Upper lobe of left lung (tissue), 6 donors: ENCODE data around the gene CPT1A. TPM values are rescaled to one million over a fixed set of nuclear protein-coding genes. Genes with fewer than 3 reads are reported as not detected.

ENCODE experiments used
- ATAC-seq, 2 donors: fragments of 200-7000 bp; cut with Tn5 transposase; one replicate each; pipeline ENCODE4 v1.9.1; 2022; ENCODE audit warnings: mild to moderate bottlenecking in 2 of 2, moderate library complexity in 2 of 2; ENCODE audit not compliant: low FRiP score in 2 of 2
- DNase-seq, 2 donors: peaks; one replicate each; pipeline ENCODE4 v3.0.0-alpha.2; 2019 to 2020
- H3K27ac ChIP-seq, 4 donors: fragments of 200-600 bp; sonication (generic); one replicate each; pipeline ENCODE4 v1.5.1; 2016 to 2019
- H3K27me3 ChIP-seq, 4 donors: fragments of 200-600 bp; sonication (generic); one replicate each; pipeline ENCODE4 v1.5.1; 2017 to 2019
- H3K36me3 ChIP-seq, 4 donors: fragments of 200-600 bp; sonication (generic); one replicate each; pipeline ENCODE4 v1.5.1; 2016 to 2019
- H3K4me1 ChIP-seq, 4 donors: fragments of 200-600 bp; sonication (generic); one replicate each; pipeline ENCODE4 v1.5.1; 2018 to 2019
- H3K4me3 ChIP-seq, 4 donors: fragments of 200-600 bp; sonication (generic); one replicate each; pipeline ENCODE4 v1.5.1; 2017 to 2019; ENCODE audit warnings: mild to moderate bottlenecking in 2 of 4, moderate library complexity in 1 of 4
- H3K9me3 ChIP-seq, 4 donors: fragments of 200-600 bp; sonication (generic); one replicate each; pipeline ENCODE4 v1.5.1; 2018 to 2019
- CTCF ChIP-seq, 6 experiments: fragments of 450-650 bp in 4 of 6; fragments of 200-600 bp in 2 of 6; sonication (generic) in 2 of 6; IDR thresholded peaks; one replicate each; pipeline ENCODE4 v1.5.1; 2016 to 2019; ENCODE audit warnings: antibody characterized with exemption in 6 of 6
- EP300 ChIP-seq, 4 donors: sonication (generic); formaldehyde crosslinking; IDR thresholded peaks; one replicate each; pipeline ENCODE4 v1.5.1; 2017; ENCODE audit warnings: antibody characterized with exemption in 4 of 4, control low read depth in 2 of 4
- POLR2A ChIP-seq, 4 donors: fragments of 450-650 bp; IDR thresholded peaks; one replicate each; pipeline ENCODE4 v1.5.1; 2016 to 2017; ENCODE audit warnings: antibody characterized with exemption in 4 of 4, mild to moderate bottlenecking in 2 of 4
- POLR2AphosphoS5 ChIP-seq, 2 donors: sonication (generic); formaldehyde crosslinking; IDR thresholded peaks; one replicate each; pipeline ENCODE4 v1.5.1; 2017; ENCODE audit warnings: antibody characterized with exemption in 2 of 2
- WGBS, 2 donors: methylation state at CpG; one replicate each; pipeline ENCODE4 v1.1.5; 2017 to 2018; 5-methylcytosine and 5-hydroxymethylcytosine counted together
- total RNA-seq, 6 donors: library from RNA; depleted of rRNA in 4 of 6; stranded (reverse); fragments of >200 nt in 4 of 6; gene quantifications; one replicate each; pipeline versions ENCODE4 v1.1.0 to v1.2.1, GENCODE V29; 2016 to 2021
- donor health status: DM: no; HTN: no; CAD: no; lungs with moderate emphysema.
- donor health status: DM: no; HTN: yes; CAD: no; lungs with severe emphysema.

The CPT1A gene
- total RNA-seq, 6 donors from 2014 or later = 38.2 to 91.8 (median 63.3) TPM

GRCh38 chr11:68838572-68838964 is 3.1 kb downstream of the CPT1A start:
- H3K4me1 ChIP-seq = peaks cover 52 to 83% (median 66%) of the 10 kb centered on the region in 4 donors
- H3K36me3 ChIP-seq = peaks cover 0 to 5% (median 0%) of the 10 kb centered on the region in 4 donors
- TF ChIP-seq POLR2A (IDR thresholded peaks at IDR 0.05) (no peak), POLR2AphosphoS5 (IDR thresholded peaks at IDR 0.05) (no peak), CTCF (IDR thresholded peaks at IDR 0.05) (no peak), EP300 (IDR thresholded peaks at IDR 0.05) (no peak)
- H3K9me3 ChIP-seq = no peaks in the 10 kb centered on the region
- no peaks in the 10 kb centered on the region for H3K27me3 ChIP-seq
- H3K4me3 ChIP-seq = peak overlapping the region; percentile 18 to 94 (median 84)
- DNase-seq (peak in 1 of 2 donors; percentile 59), ATAC-seq (no peak)
- WGBS, 2 donors = 1 to 3% methylated on average over 8 of the region's 8 CpGs
- H3K27ac ChIP-seq = peak overlapping the region; percentile 89 to 97 (median 96)

- no peak for DNase-seq
- Histone ChIP-seq H3K27ac (peak overlapping the region; percentile 89 to 97 (median 96)), H3K4me1 (peaks cover 54 to 81% (median 65%) of the 10 kb centered on the region in 4 donors), H3K36me3 (peaks cover 0 to 5% (median 0%) of the 10 kb centered on the region in 4 donors), H3K4me3 (peak overlapping the region in 1 of 4 donors; percentile 85), H3K27me3 (no peaks in the 10 kb centered on the region), H3K9me3 (no peaks in the 10 kb centered on the region)
- no peak for ATAC-seq
- TF ChIP-seq POLR2A (IDR thresholded peaks at IDR 0.05) (no peak), POLR2AphosphoS5 (IDR thresholded peaks at IDR 0.05) (no peak), EP300 (IDR thresholded peaks at IDR 0.05) (no peak), CTCF (IDR thresholded peaks at IDR 0.05) (no peak)
- WGBS, 2 donors = 61 to 71% methylated on average over 17 of the region's 17 CpGs
Measured at GRCh38 chr11:68837583-68838571, 3.8 kb downstream of the CPT1A start.

- ATAC-seq = no peak
- no peak for DNase-seq
- peak overlapping the region in 2 of 4 donors; percentile 61 to 96 for H3K27ac ChIP-seq
- TF ChIP-seq EP300 (IDR thresholded peaks at IDR 0.05) (no peak), POLR2A (IDR thresholded peaks at IDR 0.05) (no peak), CTCF (IDR thresholded peaks at IDR 0.05) (no peak), POLR2AphosphoS5 (IDR thresholded peaks at IDR 0.05) (no peak)
- no peaks in the 10 kb centered on the region for H3K9me3 ChIP-seq
- peaks cover 54 to 89% (median 72%) of the 10 kb centered on the region in 4 donors for H3K4me1 ChIP-seq
- no peak overlapping the region for H3K4me3 ChIP-seq
- H3K36me3 ChIP-seq = peaks cover 0 to 6% (median 0%) of the 10 kb centered on the region in 4 donors
- no peaks in the 10 kb centered on the region for H3K27me3 ChIP-seq
- WGBS, 2 donors = 78 to 93% methylated on average over 4 of the region's 4 CpGs
Measured at GRCh38 chr11:68835749-68836148, 6.0 kb downstream of the CPT1A start.

- Histone ChIP-seq H3K27ac (peak overlapping the region in 2 of 4 donors; percentile 61 to 96), H3K4me3 (no peak overlapping the region), H3K36me3 (peaks cover 0 to 10% (median 0%) of the 10 kb centered on the region in 4 donors), H3K27me3 (no peaks in the 10 kb centered on the region), H3K4me1 (peaks cover 54 to 85% (median 73%) of the 10 kb centered on the region in 4 donors), H3K9me3 (no peaks in the 10 kb centered on the region)
- ATAC-seq (no peak), DNase-seq (no peak)
- TF ChIP-seq POLR2AphosphoS5 (IDR thresholded peaks at IDR 0.05) (no peak), POLR2A (IDR thresholded peaks at IDR 0.05) (no peak), CTCF (IDR thresholded peaks at IDR 0.05) (no peak), EP300 (IDR thresholded peaks at IDR 0.05) (no peak)
- WGBS, 2 donors = 76 to 79% methylated on average over 5 of the region's 5 CpGs
Measured at GRCh38 chr11:68835328-68835727, 6.4 kb downstream of the CPT1A start.
